HUES64 (cell line): ENCODE results near the gene PROC.

ENCODE experiments used
- H3K27ac ChIP-seq: 2 replicates; pipeline ENCODE4 v1.7.0; 2013; ENCODE audit warnings: low read depth, low read length, inconsistent platforms
- H3K27me3 ChIP-seq: 2 replicates; pipeline ENCODE4 v1.6.1; 2013; ENCODE audit warnings: mild to moderate bottlenecking, low read length; ENCODE audit not compliant: insufficient read depth
- H3K36me3 ChIP-seq: 2 replicates; pipeline ENCODE4 v1.6.1; 2013; ENCODE audit warnings: mild to moderate bottlenecking, low read length; ENCODE audit not compliant: insufficient read depth
- H3K4me1 ChIP-seq: 2 replicates; pipeline ENCODE4 v1.6.1; 2013; ENCODE audit warnings: mild to moderate bottlenecking, low read length, moderate library complexity; ENCODE audit not compliant: insufficient read depth
- H3K4me3 ChIP-seq: 2 replicates; pipeline ENCODE4 v1.5.1; 2013; ENCODE audit warnings: mild to moderate bottlenecking, low read length, moderate library complexity
- H3K9ac ChIP-seq: 2 replicates; pipeline ENCODE4 v1.6.1; 2013; ENCODE audit warnings: mild to moderate bottlenecking, low read depth, low read length
- H3K9me3 ChIP-seq: 2 replicates; pipeline ENCODE4 v1.6.1; 2013; ENCODE audit warnings: low read depth, low read length; ENCODE audit not compliant: insufficient read depth
- WGBS: fragments of 150-250, 120-280 bp; methylation state at CpG from one replicate; pipeline ENCODE4 v1.1.7; 2013; ENCODE audit warnings: missing lambda C conversion rate; 5-methylcytosine and 5-hydroxymethylcytosine counted together

The PROC gene

GRCh38 chr2:127469051-127469450 is 50.8 kb downstream of the PROC start:
- H3K27ac ChIP-seq = no peak overlapping the region
- peaks cover 4% of the 10 kb centered on the region; the same call in 1 of the 2 replicates for H3K36me3 ChIP-seq
- no peaks in the 10 kb centered on the region for H3K27me3 ChIP-seq
- peaks cover 11% of the 10 kb centered on the region for H3K4me1 ChIP-seq
- H3K4me3 ChIP-seq = no peak overlapping the region
- no peak overlapping the region for H3K9ac ChIP-seq
- 85% methylated on average over 8 of the region's 8 CpGs for WGBS
- H3K9me3 ChIP-seq = no peaks in the 10 kb centered on the region

- Histone ChIP-seq H3K27ac (no peak overlapping the region), H3K4me1 (0 out of 2 replicates have a peak, but pooled peaks cover 3% of the 10 kb centered on the region), H3K9ac (no peak overlapping the region), H3K4me3 (no peak overlapping the region), H3K27me3 (no peaks in the 10 kb centered on the region), H3K36me3 (peaks cover 4% of the 10 kb centered on the region; the same call in 1 of the 2 replicates), H3K9me3 (no peaks in the 10 kb centered on the region)
- 94% methylated on average over 2 of the region's 2 CpGs for WGBS
Measured at GRCh38 chr2:127469974-127470373, 51.7 kb downstream of the PROC start.

- peaks cover 4% of the 10 kb centered on the region; the same call in 1 of the 2 replicates for H3K36me3 ChIP-seq
- H3K27me3 ChIP-seq = no peaks in the 10 kb centered on the region
- no peaks in the 10 kb centered on the region; the same call in 1 of the 2 replicates for H3K9me3 ChIP-seq
- no peak overlapping the region for H3K9ac ChIP-seq
- no peak overlapping the region for H3K4me3 ChIP-seq
- no peak overlapping the region for H3K27ac ChIP-seq
- H3K4me1 ChIP-seq = no peaks in the 10 kb centered on the region
- 95% methylated on average over 4 of the region's 4 CpGs for WGBS
Measured at GRCh38 chr2:127471286-127471988, 53.2 kb downstream of the PROC start.

- WGBS = 88% methylated on average over 1 of the region's 1 CpG
- H3K9me3 ChIP-seq = no peaks in the 10 kb centered on the region; the same call in 1 of the 2 replicates
- H3K9ac ChIP-seq = no peak overlapping the region
- no peak overlapping the region for H3K4me3 ChIP-seq
- H3K36me3 ChIP-seq = peaks cover 4% of the 10 kb centered on the region; the same call in 1 of the 2 replicates
- no peak overlapping the region for H3K27ac ChIP-seq
- H3K27me3 ChIP-seq = no peaks in the 10 kb centered on the region
- H3K4me1 ChIP-seq = no peaks in the 10 kb centered on the region
Measured at GRCh38 chr2:127472268-127472667, 54.0 kb downstream of the PROC start.

- Histone ChIP-seq H3K9me3 (no peaks in the 10 kb centered on the region; the same call in 1 of the 2 replicates), H3K36me3 (peaks cover 3% of the 10 kb centered on the region), H3K27me3 (no peaks in the 10 kb centered on the region), H3K4me3 (no peak overlapping the region), H3K4me1 (peaks cover 14% of the 10 kb centered on the region), H3K27ac (no peak overlapping the region), H3K9ac (no peak overlapping the region)
- WGBS = 96% methylated on average over 2 of the region's 2 CpGs
Measured at GRCh38 chr2:127475788-127476187, 57.6 kb downstream of the PROC start.
